Endothelial cell (in vitro differentiated cells): ENCODE measurements around the gene BCAS4. TPM values are rescaled to one million over a fixed set of nuclear protein-coding genes. Genes with fewer than 3 reads are reported as not detected.

Source experiments
- DNase-seq: peaks from one replicate; pipeline ENCODE4 v3.0.0; 2021; ENCODE audit warnings: low spot score
- H3K27ac Mint-ChIP-seq: one replicate; pipeline ENCODE4 v1.8.0; 2021; ENCODE audit warnings: mixed read lengths, inconsistent platforms; ENCODE audit not compliant: unreplicated experiment
- H3K27me3 Mint-ChIP-seq: one replicate; pipeline ENCODE4 v1.8.0; 2021; ENCODE audit warnings: mild to moderate bottlenecking, moderate library complexity, mixed read lengths, inconsistent platforms; ENCODE audit not compliant: unreplicated experiment
- H3K36me3 Mint-ChIP-seq: one replicate; pipeline ENCODE4 v1.8.0; 2021; ENCODE audit warnings: mild to moderate bottlenecking, low read depth, mixed read lengths, inconsistent platforms; ENCODE audit not compliant: unreplicated experiment
- H3K4me1 Mint-ChIP-seq: one replicate; pipeline ENCODE4 v1.8.0; 2021; ENCODE audit warnings: mild to moderate bottlenecking, mixed read lengths, inconsistent platforms; ENCODE audit not compliant: unreplicated experiment
- H3K4me3 Mint-ChIP-seq: one replicate; pipeline ENCODE4 v1.8.0; 2021; ENCODE audit warnings: mild to moderate bottlenecking, mixed read lengths, inconsistent platforms; ENCODE audit not compliant: unreplicated experiment
- H3K9me3 Mint-ChIP-seq: one replicate; pipeline ENCODE4 v1.8.0; 2021; ENCODE audit warnings: mixed read lengths, inconsistent platforms; ENCODE audit not compliant: unreplicated experiment
- CTCF ChIP-seq: fragments of 200-600 bp; sonication (generic); IDR thresholded peaks from one replicate; pipeline ENCODE4 v1.5.0; 2021; ENCODE audit warnings: antibody characterized with exemption; ENCODE audit not compliant: unreplicated experiment
- total RNA-seq: library from RNA; stranded (reverse); fragmentation: NEBNext Ultra II Directional; extraction: Animal tissue kit (Norgen Biotek cat#: 25700); gene quantifications from one replicate; pipeline ENCODE4 v1.2.1, GENCODE V29; 2021; ENCODE audit not compliant: unreplicated experiment

The BCAS4 gene
- total RNA-seq, 1 donor from 2014 or later: 7.6 TPM

GRCh38 chr20:50820515-50821256 is 25.8 kb downstream of the BCAS4 start:
- H3K27ac Mint-ChIP-seq: no peak overlapping the region
- H3K27me3 Mint-ChIP-seq: peaks cover 4% of the 10 kb centered on the region
- peaks cover 5% of the 10 kb centered on the region for H3K36me3 Mint-ChIP-seq
- H3K4me3 Mint-ChIP-seq: peak overlapping the region; percentile 9
- TF ChIP-seq CTCF: no peak
- DNase-seq: no peak
- no peaks in the 10 kb centered on the region for H3K9me3 Mint-ChIP-seq
- H3K4me1 Mint-ChIP-seq: peaks cover 23% of the 10 kb centered on the region

- DNase-seq: no peak
- peaks cover 22% of the 10 kb centered on the region for H3K4me1 Mint-ChIP-seq
- H3K9me3 Mint-ChIP-seq: no peaks in the 10 kb centered on the region
- no peak overlapping the region for H3K27ac Mint-ChIP-seq
- H3K4me3 Mint-ChIP-seq: no peak overlapping the region
- H3K36me3 Mint-ChIP-seq: peaks cover 5% of the 10 kb centered on the region
- TF ChIP-seq CTCF: no peak
- peaks cover 4% of the 10 kb centered on the region for H3K27me3 Mint-ChIP-seq
These were observed 26.5 kb downstream of the BCAS4 start for GRCh38 chr20:50821257-50821921.

GRCh38 chr20:50821994-50822393 is 27.1 kb downstream of the BCAS4 start:
- no peaks in the 10 kb centered on the region for H3K9me3 Mint-ChIP-seq
- H3K4me1 Mint-ChIP-seq: peaks cover 22% of the 10 kb centered on the region
- peaks cover 4% of the 10 kb centered on the region for H3K27me3 Mint-ChIP-seq
- no peak for DNase-seq
- peaks cover 5% of the 10 kb centered on the region for H3K36me3 Mint-ChIP-seq
- no peak overlapping the region for H3K4me3 Mint-ChIP-seq
- TF ChIP-seq CTCF: no peak
- peak overlapping the region; percentile 6 for H3K27ac Mint-ChIP-seq

- Mint-ChIP-seq H3K4me1 (peaks cover 14% of the 10 kb centered on the region), H3K9me3 (no peaks in the 10 kb centered on the region), H3K4me3 (no peak overlapping the region), H3K36me3 (peaks cover 4% of the 10 kb centered on the region), H3K27ac (no peak overlapping the region), H3K27me3 (peaks cover 4% of the 10 kb centered on the region)
- DNase-seq: no peak
- no peak for TF ChIP-seq CTCF
These were observed 28.5 kb downstream of the BCAS4 start for GRCh38 chr20:50823319-50823718.

GRCh38 chr20:50824137-50824536 is 29.3 kb downstream of the BCAS4 start:
- H3K4me1 Mint-ChIP-seq: peaks cover 10% of the 10 kb centered on the region
- TF ChIP-seq CTCF: no peak
- no peak for DNase-seq
- H3K36me3 Mint-ChIP-seq: no peaks in the 10 kb centered on the region
- no peak overlapping the region for H3K4me3 Mint-ChIP-seq
- H3K27ac Mint-ChIP-seq: no peak overlapping the region
- H3K9me3 Mint-ChIP-seq: no peaks in the 10 kb centered on the region
- H3K27me3 Mint-ChIP-seq: peaks cover 4% of the 10 kb centered on the region
